Measurements from ENCODE around the gene NUP42. TPM values are rescaled to one million over a fixed set of nuclear protein-coding genes. Genes with fewer than 3 reads are reported as not detected.

NUP42 gene
- total RNA-seq, 3 donors from 2014 or later = 29.4 to 46.4 (median 34.1) TPM

DNA sequence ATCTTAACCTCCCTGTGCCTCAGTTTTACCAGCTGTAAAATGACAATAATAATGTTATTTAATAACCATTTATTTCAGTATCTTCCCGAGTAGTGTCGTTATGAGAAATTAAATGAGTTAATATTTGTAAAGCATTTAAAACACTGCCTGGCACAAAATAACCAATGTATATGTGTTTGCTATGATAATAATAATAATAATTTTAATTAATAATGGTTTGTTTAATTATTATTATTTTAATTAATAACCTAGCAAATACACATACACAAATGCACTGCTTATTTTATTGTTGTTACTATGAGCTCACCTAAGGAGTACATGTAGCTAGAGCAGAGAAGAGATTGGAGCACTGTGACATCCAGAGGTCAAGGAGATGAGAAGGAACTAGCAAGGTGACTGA, 46.6 kb downstream of the NUP42 start:
- intact Hi-C loops (cut with DNase I; ENCODE audit: low total_unique reads) = no loop called here
- Histone ChIP-seq H3K4me3 (no peak overlapping the region), H3K36me3 (no peaks in the 10 kb centered on the region), H3K9me3 (no peaks in the 10 kb centered on the region), H3K27me3 (no peaks in the 10 kb centered on the region), H3K27ac (no peak overlapping the region), H3K4me1 (no peaks in the 10 kb centered on the region)
- no peak for TF ChIP-seq POLR2A (IDR thresholded peaks at IDR 0.05)
- TF ChIP-seq, protein P1, sequence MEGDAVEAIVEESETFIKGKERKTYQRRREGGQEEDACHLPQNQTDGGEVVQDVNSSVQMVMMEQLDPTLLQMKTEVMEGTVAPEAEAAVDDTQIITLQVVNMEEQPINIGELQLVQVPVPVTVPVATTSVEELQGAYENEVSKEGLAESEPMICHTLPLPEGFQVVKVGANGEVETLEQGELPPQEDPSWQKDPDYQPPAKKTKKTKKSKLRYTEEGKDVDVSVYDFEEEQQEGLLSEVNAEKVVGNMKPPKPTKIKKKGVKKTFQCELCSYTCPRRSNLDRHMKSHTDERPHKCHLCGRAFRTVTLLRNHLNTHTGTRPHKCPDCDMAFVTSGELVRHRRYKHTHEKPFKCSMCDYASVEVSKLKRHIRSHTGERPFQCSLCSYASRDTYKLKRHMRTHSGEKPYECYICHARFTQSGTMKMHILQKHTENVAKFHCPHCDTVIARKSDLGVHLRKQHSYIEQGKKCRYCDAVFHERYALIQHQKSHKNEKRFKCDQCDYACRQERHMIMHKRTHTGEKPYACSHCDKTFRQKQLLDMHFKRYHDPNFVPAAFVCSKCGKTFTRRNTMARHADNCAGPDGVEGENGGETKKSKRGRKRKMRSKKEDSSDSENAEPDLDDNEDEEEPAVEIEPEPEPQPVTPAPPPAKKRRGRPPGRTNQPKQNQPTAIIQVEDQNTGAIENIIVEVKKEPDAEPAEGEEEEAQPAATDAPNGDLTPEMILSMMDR (IDR thresholded peaks at IDR 0.05) = no peak
- TF ChIP-seq POLR2AphosphoS5 (IDR thresholded peaks at IDR 0.05) = no peak
- no peak for DNase-seq (ENCODE audit: low spot score in 2 of 2)

DNA sequence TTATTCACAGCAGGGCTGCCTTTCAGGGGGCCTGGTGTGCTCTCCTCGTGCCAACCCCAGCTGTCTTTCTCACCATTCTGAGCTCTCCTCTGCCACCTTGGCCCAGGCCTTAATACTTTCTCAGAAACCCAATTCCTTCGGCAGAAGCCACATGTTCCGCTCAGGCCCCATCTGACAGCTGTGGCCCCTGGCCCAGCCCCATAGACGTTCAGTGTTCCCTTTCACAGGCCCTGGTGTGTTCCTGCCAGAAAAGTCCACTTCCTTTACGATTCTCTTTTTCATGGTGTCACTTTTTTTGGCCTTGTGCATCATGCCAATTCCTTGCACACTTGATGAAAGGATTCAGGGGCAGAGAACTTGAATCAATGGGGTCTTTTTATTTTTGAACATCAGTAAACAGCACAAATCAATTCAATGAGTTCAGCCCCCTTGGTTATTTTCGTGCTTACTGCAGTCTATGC, 48.8 kb downstream of the NUP42 start:
- H3K27ac ChIP-seq = no peak overlapping the region
- no peak for DNase-seq (ENCODE audit: low spot score in 2 of 2)
- TF ChIP-seq POLR2AphosphoS5 (IDR thresholded peaks at IDR 0.05) = no peak
- no peak for TF ChIP-seq POLR2A (IDR thresholded peaks at IDR 0.05)
- TF ChIP-seq, protein P1 (IDR thresholded peaks at IDR 0.05) = no peak
- no peak overlapping the region for H3K4me3 ChIP-seq
- no peaks in the 10 kb centered on the region for H3K4me1 ChIP-seq
- H3K36me3 ChIP-seq = no peaks in the 10 kb centered on the region
- H3K27me3 ChIP-seq = no peaks in the 10 kb centered on the region
- H3K9me3 ChIP-seq = no peaks in the 10 kb centered on the region
- intact Hi-C loops (cut with DNase I; ENCODE audit: low total_unique reads) = no loop called here

DNA sequence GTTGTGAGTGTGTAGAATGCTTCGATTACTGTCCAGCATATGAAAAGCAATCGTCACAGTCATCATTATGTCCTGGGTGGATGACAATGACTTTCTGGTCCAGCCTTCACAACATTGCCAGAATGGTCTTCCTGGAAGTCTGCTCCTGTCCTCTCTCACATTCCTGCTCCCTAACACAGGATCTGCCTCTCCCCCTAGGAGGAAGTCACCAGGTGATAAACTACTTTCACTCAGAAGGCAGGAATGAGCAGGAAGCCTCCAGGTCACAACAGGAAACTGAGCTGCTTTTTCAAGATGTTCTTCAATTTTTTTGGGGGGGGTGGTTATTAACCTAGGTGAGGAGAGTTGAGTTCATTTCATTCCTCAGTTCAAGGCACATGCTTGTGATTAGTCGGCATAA, 51.1 kb downstream of the NUP42 start:
- Histone ChIP-seq H3K27ac (no peak overlapping the region), H3K4me1 (no peaks in the 10 kb centered on the region), H3K4me3 (no peak overlapping the region), H3K9me3 (no peaks in the 10 kb centered on the region), H3K27me3 (no peaks in the 10 kb centered on the region), H3K36me3 (no peaks in the 10 kb centered on the region)
- intact Hi-C loops (cut with DNase I; ENCODE audit: low total_unique reads) = no loop called here
- TF ChIP-seq POLR2A (IDR thresholded peaks at IDR 0.05) (no peak), POLR2AphosphoS5 (IDR thresholded peaks at IDR 0.05) (no peak)
- TF ChIP-seq, protein P1 (IDR thresholded peaks at IDR 0.05) = no peak
- DNase-seq (ENCODE audit: low spot score in 2 of 2) = no peak

DNA sequence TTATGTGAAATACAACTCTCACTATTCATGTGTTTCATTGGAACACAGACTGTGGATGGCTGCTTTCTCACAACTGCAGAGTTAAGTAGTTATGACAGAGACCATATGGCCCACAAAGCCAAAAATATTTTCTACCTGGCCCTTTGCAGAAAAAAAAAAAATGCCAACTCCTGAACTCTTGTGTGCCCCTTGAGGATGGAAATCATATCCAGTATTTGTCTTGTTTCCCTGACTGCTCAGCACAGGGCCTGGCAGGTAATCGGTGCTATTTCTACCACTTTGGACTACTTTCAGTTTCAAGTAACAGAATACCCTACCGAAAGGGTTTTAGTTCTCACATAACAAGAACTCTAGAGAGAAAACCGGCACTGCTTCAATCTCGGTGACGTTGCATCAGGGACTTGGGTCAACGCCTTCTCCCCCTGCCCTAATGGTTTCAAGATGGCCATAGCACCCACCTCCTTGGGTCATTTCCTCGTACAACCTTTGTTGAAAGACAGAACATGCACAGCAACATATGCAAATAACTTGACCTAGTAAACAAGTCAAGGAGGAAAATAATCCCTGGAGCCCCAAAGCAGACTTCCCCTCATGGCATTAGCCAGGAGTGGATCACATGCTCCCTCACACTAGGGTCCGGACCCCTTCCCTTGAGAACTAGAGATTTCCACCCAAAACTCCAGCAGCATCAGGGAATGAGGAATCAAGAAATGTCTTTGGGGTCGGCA, 52.9 kb downstream of the NUP42 start:
- Histone ChIP-seq H3K27ac (peak overlapping the region in 1 of 2 donors; percentile 48), H3K36me3 (no peaks in the 10 kb centered on the region), H3K4me3 (peak overlapping the region in 2 of 3 donors; percentile 19 to 49), H3K4me1 (no peaks in the 10 kb centered on the region), H3K27me3 (no peaks in the 10 kb centered on the region), H3K9me3 (no peaks in the 10 kb centered on the region)
- TF ChIP-seq POLR2A (IDR thresholded peaks at IDR 0.05) (no peak), POLR2AphosphoS5 (IDR thresholded peaks at IDR 0.05) (no peak)
- TF ChIP-seq, protein P1 (IDR thresholded peaks at IDR 0.05) = no peak
- intact Hi-C loops (cut with DNase I; ENCODE audit: low total_unique reads) = no loop called here
- no peak for DNase-seq (ENCODE audit: low spot score in 2 of 2)

DNA sequence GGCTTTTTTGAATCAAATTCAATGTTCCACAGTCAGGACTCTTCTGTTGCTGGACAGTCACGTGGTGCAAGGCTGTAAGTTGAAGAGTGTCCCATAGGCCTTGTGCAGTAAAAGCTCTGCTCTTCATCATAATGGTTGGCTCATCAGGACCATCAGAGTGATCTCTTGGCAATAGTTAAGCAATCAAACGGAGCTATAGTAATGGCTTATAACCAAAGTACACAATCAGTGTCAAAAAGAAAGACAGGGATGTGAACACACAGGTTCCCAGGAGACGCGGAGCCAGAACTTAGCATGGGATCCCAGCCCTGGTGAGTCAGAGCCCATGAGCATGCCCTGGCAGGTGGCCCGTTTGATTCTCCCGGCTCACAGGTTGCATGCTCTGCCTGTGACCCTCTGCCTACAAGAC, 54.0 kb downstream of the NUP42 start:
- intact Hi-C loops (cut with DNase I; ENCODE audit: low total_unique reads) = no loop called here
- Histone ChIP-seq H3K9me3 (no peaks in the 10 kb centered on the region), H3K4me3 (no peak overlapping the region), H3K36me3 (no peaks in the 10 kb centered on the region), H3K4me1 (no peaks in the 10 kb centered on the region), H3K27me3 (no peaks in the 10 kb centered on the region), H3K27ac (no peak overlapping the region)
- TF ChIP-seq POLR2AphosphoS5 (IDR thresholded peaks at IDR 0.05) (no peak), POLR2A (IDR thresholded peaks at IDR 0.05) (no peak)
- TF ChIP-seq, protein P1 (IDR thresholded peaks at IDR 0.05) = no peak
- DNase-seq (ENCODE audit: low spot score in 2 of 2) = peak; percentile 62 to 71

All from breast epithelium (tissue), 4 donors.